ENCODE results near the gene PAM.

Gene PAM

DNA sequence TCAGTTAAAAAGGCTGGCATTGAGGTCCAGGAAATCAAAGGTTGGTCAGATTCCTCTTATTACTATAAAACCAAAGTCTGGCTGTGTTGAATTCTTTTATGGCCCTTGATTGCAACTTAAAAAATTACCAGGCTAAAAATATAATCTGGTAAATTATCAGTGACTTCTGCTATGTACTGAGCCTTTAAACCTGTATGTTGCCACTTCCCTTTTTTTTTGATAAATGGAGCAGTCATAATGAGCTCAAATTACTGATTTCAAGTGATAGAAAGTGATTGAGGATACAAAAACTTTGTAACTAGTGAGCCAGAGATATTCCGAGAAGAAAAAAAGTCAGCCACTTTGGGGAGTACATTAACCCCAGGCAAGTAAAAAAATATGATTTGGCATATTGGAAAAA is 264.7 kb downstream of the PAM start:
- H2AFZ ChIP-seq (ENCODE audit: low read depth, low read length) = no peak overlapping the region
- H3K4me3 ChIP-seq (ENCODE audit: insufficient read depth in 1 of 2, low read depth in 1 of 2, low read length in 2 of 2) = no peak overlapping the region
- no peak for DNase-seq
- peaks cover 6% of the 10 kb centered on the region for H3K79me1 ChIP-seq (replicated peaks; ENCODE audit: low read length, poor library complexity, severe bottlenecking)
- H3K27ac ChIP-seq (ENCODE audit: low read length, poor library complexity, severe bottlenecking) = no peak overlapping the region
- H2BK15ac ChIP-seq (ENCODE audit: low read depth, poor library complexity, severe bottlenecking) = no peak overlapping the region
- no peak overlapping the region for H4K91ac ChIP-seq (ENCODE audit: low read length)
- H3K14ac ChIP-seq (ENCODE audit: low read length in 2 of 2) = no peak overlapping the region
- H3K4me2 ChIP-seq (ENCODE audit: low read length, poor library complexity, severe bottlenecking) = no peak overlapping the region
- H4K8ac ChIP-seq (ENCODE audit: low read length) = no peak overlapping the region
- no peaks in the 10 kb centered on the region for H3K27me3 ChIP-seq (ENCODE audit: control insufficient read depth in 1 of 2, insufficient read depth in 1 of 2, low read length in 2 of 2)
- no peak overlapping the region for H3K9ac ChIP-seq (ENCODE audit: low read length)
- H3K4ac ChIP-seq (ENCODE audit: low read depth in 1 of 2, low read length in 2 of 2) = no peak overlapping the region
- no peak overlapping the region for H3K18ac ChIP-seq (ENCODE audit: low read depth in 1 of 2, low read length in 2 of 2)
- H3K36me3 ChIP-seq (ENCODE audit: control insufficient read depth in 1 of 2, insufficient read depth in 2 of 2, low read depth in 1 of 2, low read length in 2 of 2) = peaks cover 2 to 99% of the 10 kb centered on the region in 2 experiments
- no peak overlapping the region for H2BK5ac ChIP-seq (ENCODE audit: low read depth, low read length, poor library complexity, severe bottlenecking)
- no peak overlapping the region for H2BK12ac ChIP-seq (ENCODE audit: low read length in 2 of 2)
- no peak overlapping the region for H3K23ac ChIP-seq (ENCODE audit: low read length in 2 of 2)
- no peaks in the 10 kb centered on the region for H3K4me1 ChIP-seq (ENCODE audit: control insufficient read depth, insufficient read depth, low read depth, low read length)
- H2BK120ac ChIP-seq (ENCODE audit: low read depth, low read length) = no peak overlapping the region
- no peaks in the 10 kb centered on the region for H3K9me3 ChIP-seq (ENCODE audit: control insufficient read depth, low read length)
- no peak overlapping the region for H2AK5ac ChIP-seq (ENCODE audit: low read length, severe bottlenecking)
- WGBS = 100% methylated on average over 1 of the region's 1 CpG

DNA sequence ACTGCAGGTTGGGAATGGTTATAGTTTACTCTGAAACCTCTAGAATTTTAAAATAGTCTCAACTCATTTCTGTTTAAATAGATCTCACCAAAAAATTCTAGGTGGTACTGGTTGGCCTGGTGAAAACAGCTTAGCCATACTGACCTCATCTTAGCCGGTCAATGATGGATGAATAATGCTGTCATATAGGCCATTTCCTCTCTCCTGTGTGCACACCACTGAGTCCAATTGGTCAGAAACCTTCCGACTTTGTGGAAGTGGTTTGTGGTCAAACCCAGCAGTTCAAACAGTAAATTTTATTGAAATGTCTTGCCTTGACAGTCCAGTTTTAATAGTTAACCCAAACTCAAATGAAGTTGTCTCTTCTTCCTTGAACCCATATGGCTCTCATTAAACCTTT is 266.2 kb downstream of the PAM start:
- H2AK5ac ChIP-seq (ENCODE audit: low read length, severe bottlenecking) = no peak overlapping the region
- no peak overlapping the region for H2AFZ ChIP-seq (ENCODE audit: low read depth, low read length)
- H3K14ac ChIP-seq (ENCODE audit: low read length in 2 of 2) = no peak overlapping the region
- H2BK5ac ChIP-seq (ENCODE audit: low read depth, low read length, poor library complexity, severe bottlenecking) = no peak overlapping the region
- H3K36me3 ChIP-seq (ENCODE audit: control insufficient read depth in 1 of 2, insufficient read depth in 2 of 2, low read depth in 1 of 2, low read length in 2 of 2) = peaks cover 2 to 99% of the 10 kb centered on the region in 2 experiments
- 35% methylated on average over 2 of the region's 2 CpGs for WGBS
- no peak overlapping the region for H4K8ac ChIP-seq (ENCODE audit: low read length)
- H3K27ac ChIP-seq (ENCODE audit: low read length, poor library complexity, severe bottlenecking) = peak overlapping the region; percentile 76
- no peak overlapping the region for H2BK120ac ChIP-seq (ENCODE audit: low read depth, low read length)
- peaks cover 4% of the 10 kb centered on the region for H3K79me1 ChIP-seq (replicated peaks; ENCODE audit: low read length, poor library complexity, severe bottlenecking)
- no peak overlapping the region for H2BK15ac ChIP-seq (ENCODE audit: low read depth, poor library complexity, severe bottlenecking)
- H3K27me3 ChIP-seq (ENCODE audit: control insufficient read depth in 1 of 2, insufficient read depth in 1 of 2, low read length in 2 of 2) = no peaks in the 10 kb centered on the region
- H3K4me3 ChIP-seq (ENCODE audit: insufficient read depth in 1 of 2, low read depth in 1 of 2, low read length in 2 of 2) = no peak overlapping the region
- H3K9me3 ChIP-seq (ENCODE audit: control insufficient read depth, low read length) = no peaks in the 10 kb centered on the region
- H4K91ac ChIP-seq (ENCODE audit: low read length) = no peak overlapping the region
- no peak for DNase-seq
- no peak overlapping the region for H2BK12ac ChIP-seq (ENCODE audit: low read length in 2 of 2)
- H3K4me2 ChIP-seq (ENCODE audit: low read length, poor library complexity, severe bottlenecking) = no peak overlapping the region
- no peak overlapping the region for H3K9ac ChIP-seq (ENCODE audit: low read length)
- H3K18ac ChIP-seq (ENCODE audit: low read depth in 1 of 2, low read length in 2 of 2) = no peak overlapping the region
- no peak overlapping the region for H3K4ac ChIP-seq (ENCODE audit: low read depth in 1 of 2, low read length in 2 of 2)
- H3K4me1 ChIP-seq (ENCODE audit: control insufficient read depth, insufficient read depth, low read depth, low read length) = no peaks in the 10 kb centered on the region
- H3K23ac ChIP-seq (ENCODE audit: low read length in 2 of 2) = no peak overlapping the region

DNA sequence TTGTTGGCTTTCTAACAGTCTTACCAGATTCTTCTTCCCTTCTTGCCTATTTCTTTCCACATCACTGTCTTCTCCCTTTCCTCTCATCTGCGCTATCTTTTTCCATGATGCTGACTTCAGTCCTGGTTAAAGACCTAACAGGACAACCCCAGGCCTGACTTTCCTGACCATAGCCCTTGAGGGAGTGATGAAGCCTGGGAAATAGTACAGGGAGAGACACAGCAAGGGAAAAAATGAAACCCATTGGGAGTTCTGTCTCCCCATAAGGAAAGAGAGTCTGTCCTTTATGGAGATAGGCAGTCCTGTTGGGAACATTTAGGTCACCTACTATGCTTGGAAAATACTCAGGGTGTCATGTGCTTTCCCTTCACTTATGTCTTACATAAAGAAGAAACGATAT is 272.2 kb downstream of the PAM start:
- Histone ChIP-seq H3K4me1 (ENCODE audit: control insufficient read depth, insufficient read depth, low read depth, low read length) (no peaks in the 10 kb centered on the region), H2BK15ac (ENCODE audit: low read depth, poor library complexity, severe bottlenecking) (no peak overlapping the region), H3K27ac (ENCODE audit: low read length, poor library complexity, severe bottlenecking) (no peak overlapping the region), H2AK5ac (ENCODE audit: low read length, severe bottlenecking) (no peak overlapping the region), H3K27me3 (ENCODE audit: control insufficient read depth in 1 of 2, insufficient read depth in 1 of 2, low read length in 2 of 2) (no peaks in the 10 kb centered on the region), H3K36me3 (ENCODE audit: control insufficient read depth in 1 of 2, insufficient read depth in 2 of 2, low read depth in 1 of 2, low read length in 2 of 2) (peaks cover 4 to 98% of the 10 kb centered on the region in 2 experiments), H3K23ac (ENCODE audit: low read length in 2 of 2) (no peak overlapping the region), H3K79me1 (replicated peaks; ENCODE audit: low read length, poor library complexity, severe bottlenecking) (peaks cover 3% of the 10 kb centered on the region), H2BK12ac (ENCODE audit: low read length in 2 of 2) (no peak overlapping the region), H3K4ac (ENCODE audit: low read depth in 1 of 2, low read length in 2 of 2) (no peak overlapping the region), H3K9me3 (ENCODE audit: control insufficient read depth, low read length) (no peaks in the 10 kb centered on the region), H3K4me2 (ENCODE audit: low read length, poor library complexity, severe bottlenecking) (no peak overlapping the region), H3K14ac (ENCODE audit: low read length in 2 of 2) (no peak overlapping the region), H2BK120ac (ENCODE audit: low read depth, low read length) (no peak overlapping the region), H4K8ac (ENCODE audit: low read length) (no peak overlapping the region), H4K91ac (ENCODE audit: low read length) (no peak overlapping the region), H3K4me3 (ENCODE audit: insufficient read depth in 1 of 2, low read depth in 1 of 2, low read length in 2 of 2) (no peak overlapping the region), H2AFZ (ENCODE audit: low read depth, low read length) (no peak overlapping the region), H3K18ac (ENCODE audit: low read depth in 1 of 2, low read length in 2 of 2) (no peak overlapping the region), H2BK5ac (ENCODE audit: low read depth, low read length, poor library complexity, severe bottlenecking) (no peak overlapping the region), H3K9ac (ENCODE audit: low read length) (no peak overlapping the region)
- DNase-seq = no peak
- WGBS = 78% methylated on average over 1 of the region's 2 CpGs

DNA sequence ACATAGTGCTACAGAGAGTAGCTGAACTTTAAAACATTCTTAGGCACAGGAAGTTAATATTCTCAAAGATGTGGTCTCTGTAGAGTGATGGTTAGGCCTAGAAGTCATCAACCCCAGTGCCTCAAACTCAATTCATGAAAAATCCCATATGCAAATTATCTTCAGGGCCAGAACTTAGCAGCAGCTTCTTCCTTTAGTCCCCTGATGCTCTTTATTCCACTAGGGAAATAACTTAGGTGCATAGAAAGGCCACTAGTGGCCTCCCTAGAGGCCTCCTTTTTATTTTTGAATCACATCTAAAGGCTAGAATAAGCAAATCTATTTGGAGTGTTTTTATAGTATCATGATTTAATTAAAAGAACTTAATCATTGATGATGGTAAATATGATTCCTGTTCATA is 276.5 kb downstream of the PAM start:
- no peaks in the 10 kb centered on the region for H3K4me1 ChIP-seq (ENCODE audit: control insufficient read depth, insufficient read depth, low read depth, low read length)
- no peak overlapping the region for H3K14ac ChIP-seq (ENCODE audit: low read length in 2 of 2)
- H3K36me3 ChIP-seq (ENCODE audit: control insufficient read depth in 1 of 2, insufficient read depth in 2 of 2, low read depth in 1 of 2, low read length in 2 of 2) = peaks cover 17 to 69% of the 10 kb centered on the region in 2 experiments
- no peak overlapping the region for H4K91ac ChIP-seq (ENCODE audit: low read length)
- H3K27me3 ChIP-seq (ENCODE audit: control insufficient read depth in 1 of 2, insufficient read depth in 1 of 2, low read length in 2 of 2) = no peaks in the 10 kb centered on the region
- H3K18ac ChIP-seq (ENCODE audit: low read depth in 1 of 2, low read length in 2 of 2) = no peak overlapping the region
- H2AK5ac ChIP-seq (ENCODE audit: low read length, severe bottlenecking) = no peak overlapping the region
- H2AFZ ChIP-seq (ENCODE audit: low read depth, low read length) = no peak overlapping the region
- no peak overlapping the region for H2BK12ac ChIP-seq (ENCODE audit: low read length in 2 of 2)
- no peak overlapping the region for H3K9ac ChIP-seq (ENCODE audit: low read length)
- H2BK15ac ChIP-seq (ENCODE audit: low read depth, poor library complexity, severe bottlenecking) = no peak overlapping the region
- H3K9me3 ChIP-seq (ENCODE audit: control insufficient read depth, low read length) = no peaks in the 10 kb centered on the region
- DNase-seq = no peak
- no peak overlapping the region for H3K4ac ChIP-seq (ENCODE audit: low read depth in 1 of 2, low read length in 2 of 2)
- no peaks in the 10 kb centered on the region for H3K79me1 ChIP-seq (replicated peaks; ENCODE audit: low read length, poor library complexity, severe bottlenecking)
- no peak overlapping the region for H3K23ac ChIP-seq (ENCODE audit: low read length in 2 of 2)
- no peak overlapping the region for H2BK120ac ChIP-seq (ENCODE audit: low read depth, low read length)
- H3K4me2 ChIP-seq (ENCODE audit: low read length, poor library complexity, severe bottlenecking) = no peak overlapping the region
- H3K27ac ChIP-seq (ENCODE audit: low read length, poor library complexity, severe bottlenecking) = no peak overlapping the region
- no peak overlapping the region for H4K8ac ChIP-seq (ENCODE audit: low read length)
- H3K4me3 ChIP-seq (ENCODE audit: insufficient read depth in 1 of 2, low read depth in 1 of 2, low read length in 2 of 2) = no peak overlapping the region
- no peak overlapping the region for H2BK5ac ChIP-seq (ENCODE audit: low read depth, low read length, poor library complexity, severe bottlenecking)
